ENCODE data around the gene OR2V2.
A peak's percentile ranks its signal among the peaks of the same experiment; 100 is the strongest.

Gene OR2V2

GRCh38 chr5:181145133-181145532 is 2.3 kb upstream of the OR2V2 start:
- no peak for DNase-seq (ENCODE audit: low spot score)

- no peak for DNase-seq (ENCODE audit: low spot score)
These were observed 2.0 kb downstream of the OR2V2 start for GRCh38 chr5:181149355-181149754.

GRCh38 chr5:181149806-181150733 is 2.7 kb downstream of the OR2V2 start:
- DNase-seq (ENCODE audit: low spot score), result no peak

- peak; percentile 55 for DNase-seq (ENCODE audit: low spot score)
These were observed 3.8 kb downstream of the OR2V2 start for GRCh38 chr5:181151146-181151545.

- no peak for DNase-seq (ENCODE audit: low spot score)
These were observed 5.0 kb downstream of the OR2V2 start for GRCh38 chr5:181152406-181152805.

- no peak for DNase-seq (ENCODE audit: low spot score)
These were observed 6.4 kb downstream of the OR2V2 start for GRCh38 chr5:181153814-181154213.

GRCh38 chr5:181156758-181157157 is 9.4 kb downstream of the OR2V2 start:
- DNase-seq (ENCODE audit: low spot score), result no peak

GRCh38 chr5:181158869-181159268 is 11.5 kb downstream of the OR2V2 start:
- DNase-seq (ENCODE audit: low spot score), result no peak

- DNase-seq (ENCODE audit: low spot score), result peak; percentile 88
These were observed 12.1 kb downstream of the OR2V2 start for GRCh38 chr5:181159286-181160151.

GRCh38 chr5:181160152-181160754 is 12.9 kb downstream of the OR2V2 start:
- peak; percentile 59 for DNase-seq (ENCODE audit: low spot score)

GRCh38 chr5:181160755-181161533 is 13.6 kb downstream of the OR2V2 start:
- peak; percentile 58 for DNase-seq (ENCODE audit: low spot score)

- no peak for DNase-seq (ENCODE audit: low spot score)
These were observed 14.3 kb downstream of the OR2V2 start for GRCh38 chr5:181161534-181162175.

GRCh38 chr5:181163487-181164075 is 16.2 kb downstream of the OR2V2 start:
- no peak for DNase-seq (ENCODE audit: low spot score)

GRCh38 chr5:181164076-181164952 is 16.9 kb downstream of the OR2V2 start:
- no peak for DNase-seq (ENCODE audit: low spot score)

GRCh38 chr5:181166812-181167733 is 19.7 kb downstream of the OR2V2 start:
- no peak for DNase-seq (ENCODE audit: low spot score)

- peak; percentile 71 for DNase-seq (ENCODE audit: low spot score)
These were observed 20.6 kb downstream of the OR2V2 start for GRCh38 chr5:181167814-181168488.

GRCh38 chr5:181168595-181169118 is 21.3 kb downstream of the OR2V2 start:
- no peak for DNase-seq (ENCODE audit: low spot score)
